Amniotic epithelial cell (primary cell): Measurements from ENCODE around the gene RASA2.

Experiments used
- DNase-seq: peaks from one replicate; pipeline ENCODE4 v3.0.0-alpha.2; 2010; ENCODE audit warnings: low read depth

The RASA2 gene

DNA sequence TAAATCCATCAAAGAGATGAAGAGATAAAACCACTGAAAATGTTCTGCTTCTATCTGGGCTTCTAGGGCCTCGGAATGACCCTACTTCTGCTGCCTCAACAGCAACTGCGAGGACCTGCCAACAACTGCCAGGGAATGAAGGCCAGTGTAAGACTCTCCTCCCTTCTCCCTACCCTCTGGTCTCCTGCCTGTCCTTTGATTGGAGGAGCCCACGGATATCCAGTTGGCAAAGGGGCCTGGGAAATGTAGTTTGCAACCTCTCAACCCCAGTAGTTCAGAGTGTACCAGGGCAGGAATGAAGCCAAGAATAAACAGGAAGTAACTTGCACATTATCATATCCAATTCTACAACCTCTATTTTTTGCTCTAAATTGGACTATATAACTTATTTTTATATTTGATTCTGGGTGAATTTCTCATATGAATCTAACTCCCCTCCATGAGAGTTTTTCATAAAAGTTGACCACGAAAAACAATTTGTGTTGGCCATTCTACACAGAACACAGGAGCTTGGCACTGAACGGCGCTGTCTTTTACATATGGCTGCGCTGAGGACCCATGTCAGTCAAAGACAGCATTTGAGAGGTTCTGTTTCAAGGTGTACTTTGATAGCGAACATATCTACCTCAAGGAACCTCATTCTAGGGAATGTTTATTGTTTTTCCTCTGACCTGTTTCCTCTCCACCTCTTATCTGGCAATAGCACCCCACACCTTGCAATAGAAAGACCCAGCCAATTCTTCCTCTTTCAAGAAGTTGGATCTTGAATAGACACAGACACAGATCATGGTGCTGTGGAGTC lies 160.1 kb downstream of the RASA2 start:
- peak; percentile 89 for DNase-seq

DNA sequence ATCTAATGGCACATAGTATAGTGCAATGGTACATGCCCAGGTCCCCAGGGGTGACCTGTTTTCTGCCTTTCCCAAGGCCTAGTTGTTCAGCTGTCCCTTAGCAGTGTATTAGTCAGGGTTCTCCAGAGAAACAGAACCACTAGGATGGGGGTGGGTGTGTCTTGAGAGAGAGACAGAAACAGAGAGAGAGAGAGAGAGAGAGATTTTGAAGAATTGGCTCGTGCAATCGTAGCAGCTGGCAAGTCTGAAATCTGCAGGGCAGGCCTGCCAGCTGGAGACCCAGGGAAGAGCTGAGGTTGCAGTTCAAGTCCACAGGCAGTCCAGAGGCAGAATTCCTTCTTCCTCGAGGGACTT lies 160.7 kb downstream of the RASA2 start:
- no peak for DNase-seq

DNA sequence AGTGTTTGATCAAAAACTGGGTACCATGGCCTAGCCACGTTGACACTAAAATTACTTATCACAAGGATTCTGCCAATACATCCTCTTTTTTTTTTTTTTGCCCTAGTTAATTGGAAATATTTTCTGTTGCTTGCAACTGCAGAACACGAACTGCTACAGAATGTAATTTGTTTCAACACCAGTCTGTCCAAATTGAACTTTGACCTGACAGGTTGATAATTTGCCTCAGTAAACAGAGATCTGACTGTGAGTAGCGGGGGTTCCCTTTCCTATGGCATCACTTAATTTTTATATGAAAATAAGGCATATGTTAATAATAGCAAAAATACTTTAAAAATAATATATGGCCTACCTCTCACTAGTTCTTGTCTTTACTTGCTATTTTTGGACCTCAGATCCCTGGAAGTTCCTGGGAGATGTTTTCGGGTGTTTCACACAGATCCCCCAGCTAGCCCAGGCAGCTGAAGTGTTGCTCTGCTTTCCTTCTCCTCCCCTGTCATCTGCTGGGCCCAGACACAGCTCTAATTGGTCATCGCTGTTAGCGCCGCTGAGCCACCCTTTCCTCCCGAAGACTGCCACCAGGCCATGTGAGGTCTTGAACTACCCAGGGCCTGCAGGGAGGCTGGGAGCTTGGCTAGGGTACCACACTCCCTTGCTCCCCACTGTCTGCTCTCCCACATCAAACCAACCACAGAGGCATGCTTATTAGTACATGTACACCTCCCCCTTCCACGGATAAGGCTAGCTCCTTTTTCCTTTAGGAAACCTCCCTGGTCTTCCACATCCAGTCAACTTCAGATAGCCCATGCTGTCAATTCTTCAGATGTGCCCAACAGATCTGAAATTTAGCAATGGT lies 161.5 kb downstream of the RASA2 start:
- DNase-seq = no peak

DNA sequence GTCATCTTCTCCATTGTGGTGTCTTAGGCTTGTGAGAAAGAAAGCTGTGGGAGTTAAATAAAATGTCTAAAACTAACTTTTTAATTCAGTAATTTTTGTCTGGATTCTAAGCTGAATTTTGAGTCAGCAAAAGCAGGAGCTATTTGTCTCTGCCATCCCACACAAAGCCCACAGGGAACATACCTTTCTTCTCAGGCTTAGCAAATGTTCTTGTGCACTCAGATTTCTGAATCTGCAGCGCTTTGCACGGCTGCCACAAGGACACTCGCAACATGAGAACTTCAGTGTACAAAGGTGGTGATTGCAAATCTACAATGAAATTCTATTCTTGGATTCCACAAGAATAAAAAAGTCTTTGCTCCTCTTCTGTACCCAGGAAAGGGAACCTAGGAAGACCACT lies 163.0 kb downstream of the RASA2 start:
- peak; percentile 38 for DNase-seq

DNA sequence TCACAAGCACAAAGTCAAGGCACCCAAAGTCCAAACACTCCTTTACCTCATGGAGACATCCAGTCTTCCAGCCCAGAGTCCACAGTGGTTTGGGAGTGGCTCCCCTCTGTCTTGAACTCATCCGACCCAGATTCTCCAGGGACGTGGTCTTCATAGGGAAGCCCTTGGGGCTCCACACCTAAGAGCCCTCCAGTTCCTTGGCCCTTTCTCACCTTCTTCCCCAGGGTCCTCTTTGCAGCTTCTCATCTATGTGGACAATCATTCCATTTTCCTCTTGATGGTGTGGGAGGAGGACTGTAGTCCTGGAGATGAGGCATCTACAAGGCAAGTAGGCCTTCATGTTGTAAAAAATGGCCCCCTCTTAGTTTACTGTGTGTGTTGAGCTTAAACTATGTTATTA lies 164.0 kb downstream of the RASA2 start:
- DNase-seq = no peak

DNA sequence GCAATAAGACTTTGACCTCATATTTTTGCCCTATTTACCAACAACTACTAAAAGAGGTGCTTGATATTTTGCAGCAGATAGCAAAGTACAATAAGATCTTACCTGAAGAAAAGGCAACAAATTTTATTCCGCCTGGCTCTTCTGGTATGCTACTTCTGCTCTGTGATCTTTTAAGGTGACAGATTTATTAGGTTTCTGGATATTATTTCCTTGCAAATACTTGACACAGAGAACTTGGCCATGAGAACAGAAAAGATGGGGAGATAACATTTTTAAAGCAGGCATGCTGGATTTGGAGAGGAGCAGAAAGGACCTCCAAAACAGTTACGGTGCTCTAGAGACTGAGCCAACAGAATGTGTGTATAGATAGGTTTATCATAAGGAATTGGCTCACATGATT lies 164.6 kb downstream of the RASA2 start:
- no peak for DNase-seq

DNA sequence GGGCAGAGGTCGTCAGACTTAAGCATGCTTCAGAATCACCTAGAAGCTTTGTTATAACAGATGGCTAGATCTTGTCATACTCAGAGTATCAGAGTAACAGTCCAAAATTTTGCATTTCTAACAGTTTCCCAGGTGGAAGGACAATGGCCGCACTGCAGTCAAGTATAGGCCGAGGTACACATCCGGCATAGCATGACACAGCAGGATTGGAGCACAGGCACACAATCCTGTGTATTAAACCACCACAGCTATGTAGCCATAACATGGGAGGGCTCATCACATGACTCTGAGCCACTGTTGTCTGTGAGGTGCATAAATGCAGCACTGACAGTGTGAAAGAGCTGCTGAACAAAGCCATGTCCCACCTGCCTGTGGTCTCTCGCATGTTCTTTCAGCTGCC lies 165.5 kb downstream of the RASA2 start:
- DNase-seq = no peak

DNA sequence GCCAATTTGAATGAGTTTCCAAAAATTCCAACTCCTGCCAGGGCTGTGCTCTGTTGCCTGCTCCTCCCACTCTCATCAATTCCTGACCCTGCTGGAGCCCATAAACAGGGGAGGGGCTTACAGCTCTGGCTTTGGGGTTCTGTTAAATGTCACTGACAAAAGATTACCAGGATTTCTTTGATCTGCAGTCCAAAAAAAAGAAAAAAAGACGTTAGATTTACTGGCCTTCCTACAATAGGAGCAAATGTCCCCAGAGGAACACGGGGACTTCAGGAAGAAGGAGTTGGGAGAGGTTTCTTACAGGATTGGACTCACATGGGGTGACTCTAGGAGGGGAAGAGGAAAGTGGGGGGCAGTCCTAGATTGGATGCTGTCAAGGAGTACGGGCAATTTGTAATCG lies 167.0 kb downstream of the RASA2 start:
- DNase-seq = no peak

DNA sequence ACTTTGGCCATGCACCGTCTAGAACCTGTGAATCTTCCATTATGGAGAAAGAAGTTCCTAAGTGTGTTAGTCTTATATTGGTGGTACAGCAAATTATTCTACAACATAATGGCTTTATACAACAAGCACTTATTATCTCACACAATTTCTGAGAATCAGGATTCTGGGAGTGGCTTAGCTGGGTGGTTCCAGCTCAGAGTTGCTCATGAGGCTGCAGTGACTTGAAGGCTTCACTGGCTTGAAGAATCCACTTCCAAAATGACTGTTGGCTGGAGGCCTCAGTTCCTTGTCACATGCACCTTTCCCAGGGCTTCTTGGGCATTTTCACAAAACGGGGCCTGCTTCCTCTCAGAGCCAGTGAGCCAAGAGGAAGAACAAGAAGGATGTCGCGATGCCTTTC lies 169.0 kb downstream of the RASA2 start:
- DNase-seq = no peak

DNA sequence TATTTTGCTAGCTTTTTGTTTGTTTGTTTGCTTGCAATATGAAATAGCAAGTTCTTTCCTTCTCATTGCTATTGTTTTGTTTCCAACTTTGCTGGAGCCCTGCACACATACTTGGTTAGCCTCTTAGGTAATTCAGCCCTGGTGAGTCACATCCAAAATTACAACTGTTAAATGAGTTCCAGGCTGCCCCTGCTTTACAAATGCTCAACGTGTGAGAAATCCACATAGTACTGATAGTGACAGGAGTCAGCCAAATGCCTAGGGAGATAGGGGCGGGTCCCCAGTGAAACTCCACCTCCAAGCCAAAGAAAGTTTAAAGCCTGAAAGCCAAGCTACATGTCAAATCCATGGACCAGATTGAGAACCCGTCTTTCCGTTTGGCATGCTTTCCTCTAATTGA lies 169.9 kb downstream of the RASA2 start:
- DNase-seq = peak; percentile 60

DNA sequence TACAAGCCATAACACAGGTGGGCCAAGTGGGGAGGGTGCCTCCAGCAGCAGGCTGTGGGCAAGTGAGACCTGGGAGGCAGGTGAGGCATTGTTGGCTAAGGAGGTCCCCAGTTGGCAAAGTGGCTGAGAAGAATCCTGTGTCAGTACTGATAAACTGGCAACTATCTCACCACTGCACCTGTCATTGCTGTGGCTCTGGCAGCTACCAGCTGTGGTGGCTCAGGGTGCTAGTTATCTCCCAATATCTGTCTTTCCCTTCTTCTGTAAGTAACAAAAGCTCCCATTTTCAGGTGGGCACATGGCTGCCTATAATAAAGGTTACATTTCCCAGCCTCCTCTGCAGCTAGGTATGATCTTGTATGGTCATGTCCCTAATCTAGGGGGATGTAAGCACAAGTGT lies 170.7 kb downstream of the RASA2 start:
- no peak for DNase-seq

DNA sequence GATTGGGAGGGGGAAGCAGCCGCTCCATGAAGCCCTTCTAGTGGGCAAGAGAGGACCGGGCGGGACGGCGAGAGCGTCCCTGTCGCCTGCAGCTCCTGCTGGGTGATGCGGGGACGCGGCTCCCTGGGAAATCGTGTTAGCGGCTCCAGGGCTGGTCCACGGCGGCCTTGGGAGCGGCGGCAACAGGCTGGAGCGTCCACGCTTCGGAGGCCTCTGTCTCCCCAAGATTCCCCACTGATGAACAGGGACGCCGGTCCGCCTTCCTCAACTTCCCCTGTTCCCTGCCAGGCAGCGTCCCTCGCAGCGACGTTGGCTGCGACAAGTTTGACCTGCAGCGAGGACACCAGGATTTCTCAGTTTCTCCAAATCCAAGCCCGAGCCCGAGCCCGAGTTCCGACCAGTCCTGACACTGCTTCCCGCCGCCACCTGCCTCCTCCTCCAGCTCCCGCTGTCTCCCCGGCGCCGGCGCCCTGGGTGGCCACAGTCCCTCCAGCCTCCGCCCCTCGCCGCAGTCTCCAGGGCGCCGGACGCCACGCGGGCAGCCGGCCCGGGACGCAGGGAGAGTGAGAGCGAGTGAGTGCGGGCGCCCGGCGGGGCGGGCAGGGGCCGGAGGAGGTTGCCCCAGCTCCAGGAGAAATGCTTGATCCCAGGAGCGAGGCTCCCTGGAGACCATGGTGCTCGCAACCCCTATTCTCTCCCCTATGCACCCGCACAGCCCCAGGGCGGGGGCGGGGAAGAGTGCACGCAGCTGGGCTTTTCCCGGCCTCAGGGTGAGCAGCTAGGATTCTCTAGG lies 173.2 kb downstream of the RASA2 start:
- DNase-seq = no peak

DNA sequence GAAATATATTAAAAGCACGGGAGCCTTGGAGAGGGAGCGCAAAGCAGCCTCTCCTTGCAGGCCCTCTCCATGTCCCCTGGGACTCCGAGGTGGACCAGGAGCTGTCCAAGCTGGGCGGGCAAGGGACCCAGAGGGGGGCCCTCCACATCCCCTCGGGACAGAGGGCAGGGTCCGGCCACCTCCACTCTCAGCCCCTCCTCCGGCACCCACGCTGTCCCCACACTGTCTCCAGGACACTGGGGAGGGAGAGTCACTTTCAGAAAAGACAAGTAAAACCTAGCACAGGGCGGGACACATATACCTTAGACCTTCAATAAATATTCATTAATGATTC lies 173.8 kb downstream of the RASA2 start:
- DNase-seq = no peak

DNA sequence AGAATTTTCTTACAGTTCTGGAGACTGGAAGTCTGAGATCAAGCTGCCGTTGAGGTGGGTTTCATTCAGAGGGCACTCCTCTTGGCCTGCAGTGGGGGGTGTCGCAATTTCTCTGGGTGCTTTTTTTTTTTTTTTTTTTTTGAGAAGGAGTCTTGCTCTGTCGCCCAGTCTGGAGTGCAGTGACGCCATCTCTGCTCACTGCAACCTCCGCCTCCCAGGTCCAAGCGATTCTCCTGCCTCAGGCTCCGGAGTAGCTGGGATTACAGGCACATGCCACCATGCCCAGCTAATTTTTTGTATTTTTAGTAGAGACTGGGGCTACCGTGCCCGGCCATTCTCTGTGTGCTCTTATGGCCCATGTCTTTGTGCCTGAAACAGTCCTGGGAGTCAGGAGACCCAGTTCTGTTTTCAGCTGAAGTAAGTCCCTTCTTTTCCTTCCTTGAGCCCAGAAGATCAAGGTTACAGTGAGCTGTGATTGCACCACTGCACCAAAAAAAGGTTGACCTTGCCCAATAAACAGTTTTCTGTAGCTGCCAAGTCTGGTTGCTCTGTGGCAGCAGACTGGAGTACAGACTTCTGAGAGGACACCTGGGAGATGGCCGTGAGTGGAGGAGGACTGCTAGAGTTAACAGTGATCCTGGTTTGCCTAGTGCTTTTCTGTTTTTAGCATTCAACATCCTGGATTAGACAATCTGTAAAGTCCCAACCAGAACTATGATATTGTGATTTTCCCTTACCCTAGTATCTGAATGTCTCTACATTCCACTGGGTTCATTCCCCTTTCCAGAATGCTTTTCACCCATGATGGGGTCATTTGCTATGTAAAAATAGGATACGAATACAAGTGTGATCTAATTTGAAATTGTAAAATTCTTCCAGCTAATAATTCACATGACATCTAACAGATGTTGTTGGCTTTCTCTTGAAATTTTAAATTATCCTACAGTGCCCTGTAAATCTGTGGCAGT lies 174.7 kb downstream of the RASA2 start:
- DNase-seq = no peak

DNA sequence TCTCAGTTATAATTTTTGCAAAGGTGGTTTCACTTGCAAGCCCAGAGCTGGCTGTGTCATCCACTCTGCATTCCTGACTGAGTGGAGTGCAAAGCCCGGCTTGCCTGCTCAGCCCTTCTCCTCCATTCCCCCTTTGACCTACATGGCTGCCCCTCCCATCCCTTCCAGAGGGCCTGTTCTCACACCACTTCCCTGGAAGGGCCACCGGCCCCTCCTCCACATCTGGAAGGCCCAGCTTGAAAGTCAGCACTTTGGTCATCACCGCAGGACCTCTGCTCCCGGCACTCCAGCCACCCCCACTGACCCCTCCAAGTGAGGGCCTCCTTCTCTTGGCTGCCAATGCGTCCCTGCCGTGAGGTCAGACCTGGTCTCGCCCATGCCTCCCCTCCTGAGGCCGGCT lies 177.2 kb downstream of the RASA2 start:
- DNase-seq = peak; percentile 39
